Heart left ventricle (tissue), 16 donors: Measurements from ENCODE around the gene CNTLN. TPM values are rescaled to one million over a fixed set of nuclear protein-coding genes. Genes with fewer than 3 reads are reported as not detected.
"Not testable (repeated sequence)": the region's sequence is repeated elsewhere in the genome, so short reads cannot be mapped to it uniquely, and the experiment has no call there.

Experiments used
- ATAC-seq, 4 donors: fragments of 200-7000 bp; cut with Tn5 transposase; one replicate each; pipeline ENCODE4 v1.9.1; 2020 to 2022; ENCODE audit warnings: moderate library complexity in 4 of 4, mild to moderate bottlenecking in 3 of 4, moderate number of reproducible peaks in 1 of 4
- DNase-seq, 5 donors: peaks; one replicate each; pipeline ENCODE4 v3.0.0-alpha.2; 2020
- H3K27ac ChIP-seq, 12 donors: fragments of 200-600 bp; sonication (generic) in 4 of 12; one replicate each; pipeline versions ENCODE4 v1.5.0 to v1.8.0; 2016 to 2022; ENCODE audit warnings: mild to moderate bottlenecking in 2 of 12
- H3K27me3 ChIP-seq, 9 donors: fragments of 200-600 bp; sonication (generic) in 2 of 9; one replicate each; pipeline versions ENCODE4 v1.5.1 to v1.8.0; 2016 to 2022; ENCODE audit warnings: mild to moderate bottlenecking in 3 of 9
- H3K36me3 ChIP-seq, 9 donors: fragments of 200-600 bp; sonication (generic) in 2 of 9; one replicate each; pipeline versions ENCODE4 v1.5.0 to v1.8.0; 2018 to 2022; ENCODE audit warnings: mild to moderate bottlenecking in 2 of 9
- H3K4me1 ChIP-seq, 12 donors: fragments of 200-600 bp; sonication (generic) in 4 of 12; one replicate each; pipeline versions ENCODE4 v1.5.0 to v1.8.0; 2016 to 2022; ENCODE audit warnings: mild to moderate bottlenecking in 3 of 12
- H3K4me3 ChIP-seq, 12 donors: fragments of 200-600 bp; sonication (generic) in 4 of 12; one replicate each; pipeline versions ENCODE4 v1.5.0 to v1.8.0; 2017 to 2022; ENCODE audit warnings: mild to moderate bottlenecking in 9 of 12, moderate library complexity in 4 of 12
- H3K9me3 ChIP-seq, 12 donors: fragments of 200-600 bp; sonication (generic) in 4 of 12; one replicate each; pipeline versions ENCODE4 v1.5.0 to v1.8.0; 2016 to 2022; ENCODE audit warnings: mild to moderate bottlenecking in 1 of 12
- POLR2A ChIP-seq, 2 donors: fragments of 450-650 bp; IDR thresholded peaks; one replicate each; pipeline ENCODE4 v1.6.1; 2017; ENCODE audit warnings: antibody characterized with exemption in 2 of 2, mild to moderate bottlenecking in 2 of 2, moderate library complexity in 2 of 2
- WGBS, 4 donors: extraction: QIAGEN DNeasy Blood & Tissue Kit in 2 of 4; methylation state at CpG; one replicate each; pipeline versions ENCODE4 v1.1.5 to v1.1.7; 2013 to 2018; 5-methylcytosine and 5-hydroxymethylcytosine counted together
- intact Hi-C, 10 donors: fragments of 100-400 bp; cut with DNase I; formaldehyde crosslinking; loops; one replicate each; pipeline versions ENCODE4 v1.11.1 to v1.14.2; 2022
- polyA plus RNA-seq, 2 donors: library from polyadenylated mRNA; stranded (reverse); fragments of 200-250 nt; gene quantifications; one replicate each; pipeline ENCODE4 v1.2.3, GENCODE V29; 2013
- total RNA-seq, 9 donors: library from RNA; depleted of rRNA in 2 of 9; stranded (reverse); fragments of >200 nt in 2 of 9; fragmentation: NEBNext Ultra II Directional in 3 of 9; extraction: Animal tissue kit (Norgen Biotek cat#: 25700) in 3 of 9; gene quantifications; one replicate each; pipeline versions ENCODE4 v1.1.0 to v1.2.4, GENCODE V29; 2016 to 2023
- TF ChIP-seq, protein P1 (sequence below), 12 donors: fragments of 200-600 bp; sonication (generic) in 4 of 12; IDR thresholded peaks; one replicate each; pipeline versions ENCODE4 v1.5.0 to v1.8.0; 2018 to 2022; ENCODE audit warnings: antibody characterized with exemption in 12 of 12, mild to moderate bottlenecking in 5 of 12
- donor health status: ischemic (EF 13 %, LVEDD 7.1; RV severe dilation, severe dysfunction).
- donor health status: healthy with polysubstance abuse.
- donor health status: DM: no; HTN: yes; CAD: no.
- donor health status: DM: no; HTN: no; CAD: no.
- donor health status: ischemic (EF 25% LVEDD 6.9; RV normal size, moderate dysfunction).
- donor health status: ischemic (EF 25% LVEDD 5.7; RV mildly dilated, moderate dysfunction).
- donor health status: healthy.
- donor health status: DM: yes; HTN: yes; CAD: no.
- donor health status: ischemic (EF 35%, LVEDD 5.7; RV mildly dilated, moderate dysfunction).
- donor health status: nonischemic (EF 11% LVEDD 7.7; RV severe dilation, severe dysfunction).
- donor health status: DM: yes; HTN: yes; CAD: no.
- donor health status: PGD.
- donor health status: ischemic (EF 29% LVEDD 5.4; RV normal size, mild dysfunction).
- donor health status: nonischemic (EF 23%, LVEDD 6.1; RV moderate dilation, normal function).

The CNTLN gene
- total and polyA plus RNA-seq, 11 donors = 1.3 to 6.1 (median 2.7) TPM

DNA sequence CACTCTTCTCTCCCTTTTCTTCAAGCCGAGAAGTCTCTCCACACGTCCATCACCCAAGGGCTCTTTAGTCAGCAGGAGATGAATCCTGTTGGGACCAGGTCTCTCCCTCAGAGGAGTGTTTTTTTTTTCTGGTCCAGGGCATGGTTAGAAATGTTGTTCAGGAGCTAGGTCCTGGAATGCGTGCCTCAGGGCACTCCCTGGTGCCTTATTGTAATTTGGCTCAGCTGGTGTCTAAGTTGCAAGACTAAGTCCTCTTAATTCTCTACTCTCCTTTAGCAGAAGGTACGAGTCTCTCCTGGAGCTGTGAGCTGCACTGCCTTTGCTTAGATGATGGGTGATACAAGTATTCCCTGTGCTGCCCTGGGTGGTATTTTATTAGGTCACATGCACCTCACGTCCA is 111.9 kb downstream of the CNTLN start:
- Histone ChIP-seq H3K9me3 (peaks cover 0 to 77% (median 27%) of the 10 kb centered on the region in 12 donors), H3K27me3 (no peaks in the 10 kb centered on the region), H3K36me3 (peaks cover 0 to 6% (median 0%) of the 10 kb centered on the region in 9 donors), H3K4me1 (no peaks in the 10 kb centered on the region), H3K4me3 (no peak overlapping the region), H3K27ac (no peak overlapping the region)
- ATAC-seq (no peak), DNase-seq (no peak)
- TF ChIP-seq POLR2A (IDR thresholded peaks at IDR 0.05) = no peak
- WGBS, 4 donors = 89 to 97% (median 96%) methylated on average over 5 of the region's 5 CpGs
- intact Hi-C loops = no loop called here

DNA sequence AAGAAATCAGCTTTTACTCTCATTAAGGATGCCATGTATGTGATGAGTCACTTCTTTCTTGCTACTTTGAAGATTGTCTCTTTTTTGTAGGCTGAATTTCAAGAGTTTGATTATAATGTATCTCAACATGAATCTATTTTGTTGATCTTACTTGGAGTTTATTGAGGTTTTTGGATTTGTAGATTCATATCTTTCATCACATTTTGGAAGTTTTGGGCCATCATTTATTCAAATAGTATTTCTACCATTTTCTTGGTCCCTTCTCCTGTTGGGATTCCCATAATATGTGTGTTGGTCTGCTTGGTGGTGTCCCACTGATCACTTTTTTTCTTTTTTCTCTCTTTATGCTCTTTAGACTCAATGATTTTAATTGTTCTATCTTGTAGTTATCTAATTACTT is 116.3 kb downstream of the CNTLN start:
- intact Hi-C loops = no loop called here
- no peak for DNase-seq
- TF ChIP-seq POLR2A (IDR thresholded peaks at IDR 0.05) = no peak
- TF ChIP-seq, protein P1, sequence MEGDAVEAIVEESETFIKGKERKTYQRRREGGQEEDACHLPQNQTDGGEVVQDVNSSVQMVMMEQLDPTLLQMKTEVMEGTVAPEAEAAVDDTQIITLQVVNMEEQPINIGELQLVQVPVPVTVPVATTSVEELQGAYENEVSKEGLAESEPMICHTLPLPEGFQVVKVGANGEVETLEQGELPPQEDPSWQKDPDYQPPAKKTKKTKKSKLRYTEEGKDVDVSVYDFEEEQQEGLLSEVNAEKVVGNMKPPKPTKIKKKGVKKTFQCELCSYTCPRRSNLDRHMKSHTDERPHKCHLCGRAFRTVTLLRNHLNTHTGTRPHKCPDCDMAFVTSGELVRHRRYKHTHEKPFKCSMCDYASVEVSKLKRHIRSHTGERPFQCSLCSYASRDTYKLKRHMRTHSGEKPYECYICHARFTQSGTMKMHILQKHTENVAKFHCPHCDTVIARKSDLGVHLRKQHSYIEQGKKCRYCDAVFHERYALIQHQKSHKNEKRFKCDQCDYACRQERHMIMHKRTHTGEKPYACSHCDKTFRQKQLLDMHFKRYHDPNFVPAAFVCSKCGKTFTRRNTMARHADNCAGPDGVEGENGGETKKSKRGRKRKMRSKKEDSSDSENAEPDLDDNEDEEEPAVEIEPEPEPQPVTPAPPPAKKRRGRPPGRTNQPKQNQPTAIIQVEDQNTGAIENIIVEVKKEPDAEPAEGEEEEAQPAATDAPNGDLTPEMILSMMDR (IDR thresholded peaks at IDR 0.05) = no peak
- H3K4me3 ChIP-seq = no peak overlapping the region
- no peaks in the 10 kb centered on the region for H3K27me3 ChIP-seq
- no peaks in the 10 kb centered on the region for H3K4me1 ChIP-seq
- no peak overlapping the region for H3K27ac ChIP-seq
- H3K36me3 ChIP-seq = no peaks in the 10 kb centered on the region
- peaks cover 0 to 86% (median 57%) of the 10 kb centered on the region in 12 donors for H3K9me3 ChIP-seq
- ATAC-seq = no peak

DNA sequence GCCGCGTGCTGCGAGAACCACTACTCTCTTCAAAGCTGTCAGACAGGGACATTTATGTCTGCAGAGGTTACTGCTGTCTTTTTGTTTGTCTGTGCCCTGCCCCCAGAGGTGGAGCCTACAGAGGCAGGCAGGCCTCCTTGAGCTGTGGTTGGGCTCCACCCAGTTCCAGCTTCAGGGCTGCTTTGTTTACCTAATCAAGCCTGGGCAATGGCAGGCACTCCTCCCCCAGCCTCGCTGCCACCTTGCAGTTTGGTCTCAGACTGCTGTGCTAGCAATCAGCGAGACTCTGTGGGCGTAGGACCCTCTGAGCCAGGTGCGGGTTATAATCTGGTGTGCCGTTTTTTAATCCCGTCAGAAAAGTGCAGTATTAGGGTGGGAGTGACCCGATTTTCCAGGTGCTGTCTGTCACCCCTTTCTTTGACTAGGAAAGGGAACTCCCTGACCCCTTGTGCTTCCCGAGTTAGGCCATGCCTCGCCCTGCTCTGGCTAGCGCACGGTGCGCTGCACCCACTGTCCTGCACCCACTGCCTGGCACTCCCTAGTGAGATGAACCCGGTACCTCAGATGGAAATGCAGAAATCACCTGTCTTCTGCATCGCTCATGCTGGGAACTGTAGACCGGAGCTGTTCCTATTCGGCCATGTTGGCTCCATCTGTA is 133.8 kb downstream of the CNTLN start:
- H3K36me3 ChIP-seq, intact Hi-C loops, H3K27ac ChIP-seq, DNase-seq, H3K27me3 ChIP-seq, H3K4me1 ChIP-seq, H3K4me3 ChIP-seq, ATAC-seq: not testable (repeated sequence)
- H3K9me3 ChIP-seq = peaks cover 0 to 15% (median 0%) of the 10 kb centered on the region in 12 donors
- WGBS, 4 donors = 89 to 95% (median 91%) methylated on average over 16 to 19 of the region's 19 CpGs

DNA sequence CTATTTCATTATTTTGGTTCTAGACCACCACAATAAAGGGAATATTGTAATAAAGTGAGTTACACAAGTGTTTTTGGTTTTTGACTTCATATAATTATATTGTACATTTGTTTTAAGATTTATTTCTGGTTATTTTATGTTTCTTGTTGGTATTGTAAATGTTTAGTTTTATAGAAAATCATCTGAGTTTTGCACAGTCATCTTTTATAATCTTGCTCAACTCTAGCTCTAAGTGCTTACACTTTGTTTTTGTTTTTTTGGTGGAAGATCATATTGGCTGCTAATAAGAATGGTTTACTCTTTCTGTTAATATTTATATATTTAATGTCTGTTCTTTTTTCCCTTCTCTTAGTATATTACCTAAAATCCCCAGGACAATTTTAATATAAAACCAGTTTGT is 135.0 kb downstream of the CNTLN start:
- DNase-seq (no peak), ATAC-seq (no peak)
- H3K9me3 ChIP-seq = peaks cover 0 to 15% (median 0%) of the 10 kb centered on the region in 12 donors
- no peak overlapping the region for H3K4me3 ChIP-seq
- TF ChIP-seq POLR2A (IDR thresholded peaks at IDR 0.05) = no peak
- TF ChIP-seq, protein P1 (IDR thresholded peaks at IDR 0.05) = no peak
- no peaks in the 10 kb centered on the region for H3K36me3 ChIP-seq
- no peaks in the 10 kb centered on the region for H3K4me1 ChIP-seq
- H3K27me3 ChIP-seq = no peaks in the 10 kb centered on the region
- intact Hi-C loops = no loop called here
- no peak overlapping the region for H3K27ac ChIP-seq

DNA sequence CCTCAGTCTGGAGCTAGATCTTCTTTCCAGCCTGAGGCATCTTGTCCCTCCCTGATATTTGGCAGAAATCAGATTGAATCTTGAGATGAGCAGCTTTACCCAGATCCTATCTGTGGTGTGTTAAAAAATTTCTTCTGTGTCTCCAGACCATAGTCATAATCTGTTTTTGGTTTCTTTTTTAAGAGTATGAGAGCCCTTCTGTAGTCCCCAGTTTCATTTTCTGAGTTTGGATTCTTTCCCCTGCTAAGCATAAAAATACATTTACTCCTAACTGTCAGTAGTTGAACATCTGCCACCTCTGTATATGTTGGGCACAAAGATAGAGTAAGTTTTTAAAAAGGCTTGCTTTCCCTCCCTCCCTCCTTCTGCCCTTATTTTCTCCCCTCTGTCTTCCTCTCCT is 137.7 kb downstream of the CNTLN start:
- Histone ChIP-seq H3K36me3 (peaks cover 0 to 3% (median 0%) of the 10 kb centered on the region in 9 donors), H3K4me3 (no peak overlapping the region), H3K4me1 (no peaks in the 10 kb centered on the region), H3K9me3 (peaks cover 0 to 5% (median 0%) of the 10 kb centered on the region in 12 donors), H3K27me3 (no peaks in the 10 kb centered on the region), H3K27ac (no peak overlapping the region)
- ATAC-seq (no peak), DNase-seq (no peak)
- intact Hi-C loops = no loop called here
- no peak for TF ChIP-seq POLR2A (IDR thresholded peaks at IDR 0.05)
- TF ChIP-seq, protein P1 (IDR thresholded peaks at IDR 0.05) = no peak
